Measurements from ENCODE around the gene WDR37.
"Not testable (repeated sequence)": the region's sequence is repeated elsewhere in the genome, so short reads cannot be mapped to it uniquely, and the experiment has no call there.

Gene WDR37

DNA sequence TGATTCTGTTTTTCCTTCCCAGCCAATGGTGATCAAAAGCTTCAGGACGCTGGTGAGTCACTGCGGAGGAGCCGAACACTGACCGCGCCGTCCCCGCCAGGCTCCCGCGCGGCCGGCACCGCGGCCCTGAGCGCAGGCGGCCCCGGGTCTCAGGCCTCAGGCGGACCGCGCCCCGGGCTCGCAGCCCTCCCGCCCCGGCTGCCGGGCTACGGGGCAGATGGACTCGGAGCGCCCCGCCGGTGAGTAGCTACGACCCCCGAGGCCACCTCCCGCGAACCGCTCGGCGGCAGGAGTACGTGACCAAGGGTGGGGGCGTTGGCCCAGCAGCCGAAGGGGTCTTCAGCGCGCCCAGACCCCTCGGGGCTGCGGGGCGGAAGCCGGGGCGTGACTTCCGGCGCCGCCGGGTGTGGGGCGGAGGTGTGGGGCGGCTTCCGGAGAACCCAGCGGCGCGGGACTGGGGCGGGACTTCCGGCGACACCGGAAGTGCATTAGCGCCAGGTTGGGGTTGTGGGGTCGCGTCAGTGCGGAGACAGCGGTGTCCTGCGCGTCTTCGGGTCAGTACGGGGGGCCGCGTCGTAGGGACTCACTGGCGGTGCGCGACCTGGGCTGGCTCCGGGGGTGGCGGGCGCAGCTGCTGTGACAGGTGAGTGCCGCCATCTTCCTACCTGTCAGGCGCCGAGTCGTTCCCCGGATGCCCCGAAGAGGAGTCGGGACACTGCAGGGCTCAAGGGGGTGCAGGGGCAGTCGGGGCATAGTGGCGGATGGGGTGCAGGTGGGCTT lies at the start of gene WDR37:
WDR37 (plus strand) TSS at position 60 of the 780 bp plus-strand sequence. CDS start 15,771 bp downstream, outside the sequence.
- Histone ChIP-seq H3K4me3 (ENCODE audit: low read length) (peak within 1 kb of the TSS; percentile 100), H3K4me1 (ENCODE audit: insufficient read depth, low read length) (peaks cover 25% of the 10 kb centered on the region), H3K36me3 (ENCODE audit: insufficient read depth, low read length) (peaks cover 25% of the 10 kb centered on the region), H3K27me3 (ENCODE audit: insufficient read depth, low read length) (no peaks in the 10 kb centered on the region), H2AFZ (ENCODE audit: low read depth, low read length) (peak within 1 kb of the TSS; percentile 53), H3K9me3 (ENCODE audit: low read length) (no peaks in the 10 kb centered on the region)

DNA sequence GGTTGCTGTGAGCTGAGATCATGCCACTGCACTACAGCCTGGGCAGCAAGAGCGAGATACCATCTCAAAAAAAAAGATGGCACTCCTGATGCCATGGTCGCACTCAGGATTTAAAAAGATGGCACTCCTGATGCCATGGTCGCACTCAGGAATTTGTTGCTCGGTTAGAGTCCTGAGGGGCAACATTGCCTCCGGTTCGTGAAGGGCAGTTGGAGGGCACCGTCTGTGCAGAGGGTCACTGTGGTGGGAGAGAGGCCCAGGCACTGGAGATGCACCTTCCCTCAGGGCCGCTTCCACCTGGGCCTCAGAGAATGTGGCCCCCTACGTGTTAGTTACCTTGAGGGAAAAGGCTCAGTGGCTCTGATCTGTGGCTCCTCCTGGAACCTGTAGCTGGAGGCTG lies 49.6 kb upstream of the WDR37 start:
- Histone ChIP-seq H3K36me3 (ENCODE audit: insufficient read depth, low read length) (peaks cover 90% of the 10 kb centered on the region), H3K4me1 (ENCODE audit: insufficient read depth, low read length) (no peaks in the 10 kb centered on the region), H3K27me3 (ENCODE audit: insufficient read depth, low read length) (no peaks in the 10 kb centered on the region), H3K9me3 (ENCODE audit: low read length) (peaks cover 7% of the 10 kb centered on the region), H3K4me3 (ENCODE audit: low read length) (no peak overlapping the region), H2AFZ (ENCODE audit: low read depth, low read length) (no peak overlapping the region)

DNA sequence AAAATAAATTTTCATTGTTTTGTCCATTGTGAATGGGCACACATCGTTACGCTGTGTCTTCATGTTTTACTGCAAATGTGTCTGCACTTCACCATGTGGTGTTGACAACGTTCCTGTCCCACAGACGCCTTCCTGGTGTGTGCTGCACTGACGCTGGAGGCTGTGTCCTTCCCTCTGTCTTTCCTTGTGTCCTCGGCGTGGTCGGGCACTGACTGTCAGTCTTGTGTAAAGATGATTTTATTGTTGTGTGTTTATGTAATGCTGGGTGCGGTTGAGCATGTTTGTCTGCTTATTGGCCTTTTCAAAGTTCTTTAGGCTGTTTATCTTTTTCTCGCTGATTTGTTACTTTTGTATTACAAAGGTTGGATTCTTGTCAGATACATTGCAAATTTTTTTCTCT lies 48.6 kb upstream of the WDR37 start:
- Histone ChIP-seq H3K9me3 (ENCODE audit: low read length) (no peaks in the 10 kb centered on the region), H3K4me1 (ENCODE audit: insufficient read depth, low read length) (no peaks in the 10 kb centered on the region), H3K27me3 (ENCODE audit: insufficient read depth, low read length) (no peaks in the 10 kb centered on the region), H3K36me3 (ENCODE audit: insufficient read depth, low read length) (peaks cover 90% of the 10 kb centered on the region), H2AFZ (ENCODE audit: low read depth, low read length) (no peak overlapping the region), H3K4me3 (ENCODE audit: low read length) (no peak overlapping the region)

GRCh38 chr10:1009071-1009494 lies 47.1 kb upstream of the WDR37 start:
- no peak overlapping the region for H3K4me3 ChIP-seq (ENCODE audit: low read length)
- H3K36me3 ChIP-seq (ENCODE audit: insufficient read depth, low read length): peaks cover 86% of the 10 kb centered on the region
- H3K27me3 ChIP-seq (ENCODE audit: insufficient read depth, low read length): no peaks in the 10 kb centered on the region
- no peaks in the 10 kb centered on the region for H3K9me3 ChIP-seq (ENCODE audit: low read length)
- H3K4me1 ChIP-seq (ENCODE audit: insufficient read depth, low read length): no peaks in the 10 kb centered on the region
- H2AFZ ChIP-seq (ENCODE audit: low read depth, low read length): no peak overlapping the region

DNA sequence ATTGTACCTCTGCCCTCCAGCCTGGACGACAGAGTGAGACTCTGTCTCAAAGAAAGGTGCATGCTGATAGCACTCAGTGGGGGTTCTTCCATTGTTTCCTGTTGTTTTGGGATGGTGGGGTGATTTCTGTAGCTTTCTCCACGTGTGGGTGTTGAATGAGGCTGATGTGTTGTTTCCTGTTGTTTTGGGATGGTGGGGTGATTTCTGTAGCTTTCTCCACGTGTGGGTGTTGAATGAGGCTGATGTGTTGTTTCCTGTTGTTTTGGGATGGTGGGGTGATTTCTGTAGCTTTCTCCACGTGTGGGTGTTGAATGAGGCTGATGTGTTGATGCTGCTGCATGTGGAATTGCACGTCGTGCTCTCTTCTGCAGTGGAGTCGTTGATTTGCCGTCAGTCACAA lies 46.2 kb upstream of the WDR37 start:
- peaks cover 85% of the 10 kb centered on the region for H3K36me3 ChIP-seq (ENCODE audit: insufficient read depth, low read length)
- H2AFZ ChIP-seq (ENCODE audit: low read depth, low read length); H3K27me3 ChIP-seq (ENCODE audit: insufficient read depth, low read length); H3K4me3 ChIP-seq (ENCODE audit: low read length); H3K9me3 ChIP-seq (ENCODE audit: low read length); H3K4me1 ChIP-seq (ENCODE audit: insufficient read depth, low read length): not testable (repeated sequence)

- Histone ChIP-seq H2AFZ (ENCODE audit: low read depth, low read length) (no peak overlapping the region), H3K36me3 (ENCODE audit: insufficient read depth, low read length) (peaks cover 84% of the 10 kb centered on the region), H3K4me1 (ENCODE audit: insufficient read depth, low read length) (no peaks in the 10 kb centered on the region), H3K9me3 (ENCODE audit: low read length) (no peaks in the 10 kb centered on the region), H3K27me3 (ENCODE audit: insufficient read depth, low read length) (no peaks in the 10 kb centered on the region), H3K4me3 (ENCODE audit: low read length) (no peak overlapping the region)
Observed at GRCh38 chr10:1010703-1011102, 45.5 kb upstream of the WDR37 start.

- H3K36me3 ChIP-seq (ENCODE audit: insufficient read depth, low read length): peaks cover 83% of the 10 kb centered on the region
- H3K4me3 ChIP-seq (ENCODE audit: low read length): no peak overlapping the region
- H3K4me1 ChIP-seq (ENCODE audit: insufficient read depth, low read length): no peaks in the 10 kb centered on the region
- no peaks in the 10 kb centered on the region for H3K27me3 ChIP-seq (ENCODE audit: insufficient read depth, low read length)
- no peaks in the 10 kb centered on the region for H3K9me3 ChIP-seq (ENCODE audit: low read length)
- no peak overlapping the region for H2AFZ ChIP-seq (ENCODE audit: low read depth, low read length)
Observed at GRCh38 chr10:1011696-1012095, 44.5 kb upstream of the WDR37 start.

GRCh38 chr10:1015688-1016087 lies 40.5 kb upstream of the WDR37 start:
- Histone ChIP-seq H3K9me3 (ENCODE audit: low read length) (peaks cover 3% of the 10 kb centered on the region), H3K36me3 (ENCODE audit: insufficient read depth, low read length) (peaks cover 72% of the 10 kb centered on the region), H3K27me3 (ENCODE audit: insufficient read depth, low read length) (no peaks in the 10 kb centered on the region), H2AFZ (ENCODE audit: low read depth, low read length) (no peak overlapping the region), H3K4me3 (ENCODE audit: low read length) (no peak overlapping the region), H3K4me1 (ENCODE audit: insufficient read depth, low read length) (no peaks in the 10 kb centered on the region)

DNA sequence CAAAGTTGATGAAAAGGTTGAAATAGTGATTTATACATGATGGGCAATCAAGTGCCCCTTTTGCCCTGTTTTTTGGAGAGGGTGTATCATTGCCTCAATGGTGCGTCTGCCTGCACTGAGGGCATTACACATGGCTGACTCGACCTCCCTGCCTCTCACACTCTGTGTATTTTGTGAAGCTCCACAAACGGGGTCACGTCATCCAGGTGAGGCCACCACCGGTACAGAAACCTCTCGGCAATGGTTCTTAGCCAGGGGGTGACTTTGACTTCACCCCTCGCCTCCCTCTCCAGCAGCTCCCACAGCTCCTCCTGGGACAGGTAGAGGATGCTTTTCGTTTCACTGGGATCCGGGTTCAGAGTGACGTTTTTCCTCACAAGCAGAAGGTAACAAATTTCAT lies 36.8 kb upstream of the WDR37 start:
- Histone ChIP-seq H2AFZ (ENCODE audit: low read depth, low read length) (no peak overlapping the region), H3K9me3 (ENCODE audit: low read length) (peaks cover 3% of the 10 kb centered on the region), H3K36me3 (ENCODE audit: insufficient read depth, low read length) (peaks cover 42% of the 10 kb centered on the region), H3K4me3 (ENCODE audit: low read length) (no peak overlapping the region), H3K27me3 (ENCODE audit: insufficient read depth, low read length) (no peaks in the 10 kb centered on the region), H3K4me1 (ENCODE audit: insufficient read depth, low read length) (no peaks in the 10 kb centered on the region)

DNA sequence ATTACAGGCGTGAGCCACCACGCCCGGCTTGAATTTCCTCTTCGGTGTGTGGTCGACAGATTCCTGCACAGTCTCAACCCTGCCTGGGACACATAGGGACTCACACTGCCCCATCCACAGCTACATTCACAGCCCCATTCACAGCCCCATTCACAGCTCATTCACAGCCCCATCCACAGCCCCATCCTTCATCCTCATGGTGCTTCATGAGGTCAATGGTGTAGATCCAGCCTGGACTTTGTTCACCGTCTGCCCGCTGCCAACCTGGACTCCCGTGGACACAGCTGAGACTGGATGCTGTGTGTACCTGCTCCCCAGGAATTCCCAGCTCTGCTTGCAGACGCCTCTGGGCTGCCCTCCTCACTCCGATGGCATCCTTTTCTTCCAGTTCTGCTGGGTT lies 35.7 kb upstream of the WDR37 start:
- Histone ChIP-seq H3K4me3 (ENCODE audit: low read length) (no peak overlapping the region), H2AFZ (ENCODE audit: low read depth, low read length) (no peak overlapping the region), H3K36me3 (ENCODE audit: insufficient read depth, low read length) (peaks cover 34% of the 10 kb centered on the region), H3K4me1 (ENCODE audit: insufficient read depth, low read length) (no peaks in the 10 kb centered on the region), H3K27me3 (ENCODE audit: insufficient read depth, low read length) (no peaks in the 10 kb centered on the region), H3K9me3 (ENCODE audit: low read length) (peaks cover 3% of the 10 kb centered on the region)

DNA sequence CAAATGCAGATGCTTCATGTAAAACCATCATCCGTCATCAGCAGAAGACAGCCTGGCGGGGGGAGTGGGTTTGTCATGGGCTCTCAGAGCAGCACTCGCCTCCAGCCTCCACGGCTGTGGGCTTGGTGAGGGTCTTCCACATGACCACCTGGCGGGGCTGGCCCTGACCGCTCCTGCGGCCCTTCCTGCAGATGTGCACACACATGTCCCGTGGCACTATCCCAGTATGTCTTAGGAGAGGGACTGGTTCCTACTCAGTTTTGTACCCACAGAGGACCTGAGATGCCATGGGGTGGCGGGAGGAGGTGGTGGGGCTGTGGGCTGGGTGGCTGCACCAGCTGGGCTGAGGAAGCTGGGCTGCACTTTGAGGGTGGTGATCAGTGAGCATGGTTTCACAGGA lies 35.2 kb upstream of the WDR37 start:
- peaks cover 29% of the 10 kb centered on the region for H3K36me3 ChIP-seq (ENCODE audit: insufficient read depth, low read length)
- H3K4me1 ChIP-seq (ENCODE audit: insufficient read depth, low read length): no peaks in the 10 kb centered on the region
- H2AFZ ChIP-seq (ENCODE audit: low read depth, low read length): no peak overlapping the region
- H3K27me3 ChIP-seq (ENCODE audit: insufficient read depth, low read length): no peaks in the 10 kb centered on the region
- peaks cover 3% of the 10 kb centered on the region for H3K9me3 ChIP-seq (ENCODE audit: low read length)
- no peak overlapping the region for H3K4me3 ChIP-seq (ENCODE audit: low read length)

- Histone ChIP-seq H3K9me3 (ENCODE audit: low read length) (peaks cover 3% of the 10 kb centered on the region), H2AFZ (ENCODE audit: low read depth, low read length) (no peak overlapping the region), H3K4me1 (ENCODE audit: insufficient read depth, low read length) (no peaks in the 10 kb centered on the region), H3K36me3 (ENCODE audit: insufficient read depth, low read length) (peaks cover 16% of the 10 kb centered on the region), H3K4me3 (ENCODE audit: low read length) (no peak overlapping the region), H3K27me3 (ENCODE audit: insufficient read depth, low read length) (no peaks in the 10 kb centered on the region)
Observed at GRCh38 chr10:1022413-1022812, 33.8 kb upstream of the WDR37 start.

DNA sequence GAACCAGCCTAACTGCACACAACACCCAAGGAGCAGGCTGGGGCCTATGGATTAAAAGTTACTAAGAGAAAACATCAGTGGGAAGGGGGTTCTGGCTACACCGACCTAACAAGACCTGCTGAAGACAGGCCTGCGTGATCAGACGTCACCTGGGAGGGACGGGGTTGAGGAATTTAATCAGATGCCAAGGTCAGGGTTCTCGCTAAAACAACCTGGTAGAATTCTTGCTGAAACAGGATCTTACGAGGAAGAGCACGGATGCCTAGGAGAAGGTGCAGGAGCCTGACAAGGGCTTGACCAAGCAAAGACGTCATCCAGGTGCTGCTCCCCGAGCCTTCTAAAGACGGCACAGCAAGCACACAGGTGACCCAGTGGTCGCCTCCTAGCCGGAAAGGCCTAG lies 32.1 kb upstream of the WDR37 start:
- H3K27me3 ChIP-seq (ENCODE audit: insufficient read depth, low read length): no peaks in the 10 kb centered on the region
- H3K4me1 ChIP-seq (ENCODE audit: insufficient read depth, low read length): no peaks in the 10 kb centered on the region
- H2AFZ ChIP-seq (ENCODE audit: low read depth, low read length): no peak overlapping the region
- H3K4me3 ChIP-seq (ENCODE audit: low read length): no peak overlapping the region
- peaks cover 3% of the 10 kb centered on the region for H3K9me3 ChIP-seq (ENCODE audit: low read length)
- peaks cover 12% of the 10 kb centered on the region for H3K36me3 ChIP-seq (ENCODE audit: insufficient read depth, low read length)

DNA sequence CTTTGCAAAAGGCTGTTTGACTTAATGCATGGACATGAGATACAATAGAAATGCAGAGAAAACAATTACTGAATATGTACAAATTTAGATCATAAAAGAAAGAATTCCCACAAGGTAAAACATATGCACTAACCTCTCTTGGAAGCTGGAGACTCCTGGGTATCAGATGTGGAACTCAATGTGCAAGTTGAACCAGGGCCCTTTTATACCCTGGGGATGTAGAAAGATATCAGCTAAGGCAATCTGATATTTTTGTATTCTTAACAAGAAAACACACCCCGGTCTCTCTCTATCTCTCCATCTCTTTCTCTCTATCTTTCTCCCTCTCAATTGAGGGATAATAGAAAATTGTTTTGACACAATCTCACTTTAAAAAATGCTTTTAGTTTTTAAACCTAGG lies 30.5 kb upstream of the WDR37 start, which contains the start of gene IDI2:
IDI2 (minus strand) TSS at position 177 of the 400 bp plus-strand sequence. CDS start 1,136 bp downstream, outside the sequence.
- Histone ChIP-seq H3K4me1 (ENCODE audit: insufficient read depth, low read length) (no peaks in the 10 kb centered on the region), H3K27me3 (ENCODE audit: insufficient read depth, low read length) (no peaks in the 10 kb centered on the region), H3K36me3 (ENCODE audit: insufficient read depth, low read length) (peaks cover 1% of the 10 kb centered on the region), H2AFZ (ENCODE audit: low read depth, low read length) (no peak within 1 kb of the TSS), H3K9me3 (ENCODE audit: low read length) (no peaks in the 10 kb centered on the region), H3K4me3 (ENCODE audit: low read length) (no peak within 1 kb of the TSS)

Data from neuron (in vitro differentiated cells).